LNCAP (cell line): ENCODE measurements around the gene VOPP1.

Experiments used
- TF ChIP-seq, protein P1 (sequence below): fragments of 450-650 bp; IDR thresholded peaks from 2 replicates; pipeline ENCODE4 v1.5.1; 2017; ENCODE audit warnings: mild to moderate bottlenecking

Gene VOPP1

DNA sequence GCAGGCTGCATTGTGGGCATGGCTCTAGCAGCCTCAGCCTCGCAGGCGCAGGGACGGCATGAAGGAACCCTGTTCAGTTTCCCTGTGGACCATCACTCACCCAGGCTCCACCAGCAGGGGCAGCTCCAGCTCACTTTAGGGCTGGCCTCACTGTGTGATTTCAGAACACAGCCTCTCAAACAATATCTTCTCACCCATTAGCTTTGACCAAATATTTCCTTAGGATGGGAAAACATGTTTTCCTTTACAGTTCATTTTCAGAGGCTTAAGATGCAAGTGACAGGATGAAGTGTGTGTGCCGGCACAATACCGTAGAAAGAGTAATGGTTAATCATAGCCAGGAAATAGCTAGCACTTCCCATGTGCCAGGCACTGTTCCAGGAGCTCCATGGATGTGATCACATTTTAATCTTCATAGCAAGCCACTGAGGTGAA is 149.0 kb downstream of the VOPP1 start:
- TF ChIP-seq, protein P1, sequence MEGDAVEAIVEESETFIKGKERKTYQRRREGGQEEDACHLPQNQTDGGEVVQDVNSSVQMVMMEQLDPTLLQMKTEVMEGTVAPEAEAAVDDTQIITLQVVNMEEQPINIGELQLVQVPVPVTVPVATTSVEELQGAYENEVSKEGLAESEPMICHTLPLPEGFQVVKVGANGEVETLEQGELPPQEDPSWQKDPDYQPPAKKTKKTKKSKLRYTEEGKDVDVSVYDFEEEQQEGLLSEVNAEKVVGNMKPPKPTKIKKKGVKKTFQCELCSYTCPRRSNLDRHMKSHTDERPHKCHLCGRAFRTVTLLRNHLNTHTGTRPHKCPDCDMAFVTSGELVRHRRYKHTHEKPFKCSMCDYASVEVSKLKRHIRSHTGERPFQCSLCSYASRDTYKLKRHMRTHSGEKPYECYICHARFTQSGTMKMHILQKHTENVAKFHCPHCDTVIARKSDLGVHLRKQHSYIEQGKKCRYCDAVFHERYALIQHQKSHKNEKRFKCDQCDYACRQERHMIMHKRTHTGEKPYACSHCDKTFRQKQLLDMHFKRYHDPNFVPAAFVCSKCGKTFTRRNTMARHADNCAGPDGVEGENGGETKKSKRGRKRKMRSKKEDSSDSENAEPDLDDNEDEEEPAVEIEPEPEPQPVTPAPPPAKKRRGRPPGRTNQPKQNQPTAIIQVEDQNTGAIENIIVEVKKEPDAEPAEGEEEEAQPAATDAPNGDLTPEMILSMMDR = no peak
